GM21447 (cell line): ENCODE data around the gene PEX12.
"Not testable (repeated sequence)": the region's sequence is repeated elsewhere in the genome, so short reads cannot be mapped to it uniquely, and the experiment has no call there.

ENCODE experiments used
- ATAC-seq: cut with Tn5 transposase; IDR thresholded peaks from one replicate; pipeline ENCODE4 v1.9.1; 2021; ENCODE audit not compliant: unreplicated experiment

Gene PEX12

DNA sequence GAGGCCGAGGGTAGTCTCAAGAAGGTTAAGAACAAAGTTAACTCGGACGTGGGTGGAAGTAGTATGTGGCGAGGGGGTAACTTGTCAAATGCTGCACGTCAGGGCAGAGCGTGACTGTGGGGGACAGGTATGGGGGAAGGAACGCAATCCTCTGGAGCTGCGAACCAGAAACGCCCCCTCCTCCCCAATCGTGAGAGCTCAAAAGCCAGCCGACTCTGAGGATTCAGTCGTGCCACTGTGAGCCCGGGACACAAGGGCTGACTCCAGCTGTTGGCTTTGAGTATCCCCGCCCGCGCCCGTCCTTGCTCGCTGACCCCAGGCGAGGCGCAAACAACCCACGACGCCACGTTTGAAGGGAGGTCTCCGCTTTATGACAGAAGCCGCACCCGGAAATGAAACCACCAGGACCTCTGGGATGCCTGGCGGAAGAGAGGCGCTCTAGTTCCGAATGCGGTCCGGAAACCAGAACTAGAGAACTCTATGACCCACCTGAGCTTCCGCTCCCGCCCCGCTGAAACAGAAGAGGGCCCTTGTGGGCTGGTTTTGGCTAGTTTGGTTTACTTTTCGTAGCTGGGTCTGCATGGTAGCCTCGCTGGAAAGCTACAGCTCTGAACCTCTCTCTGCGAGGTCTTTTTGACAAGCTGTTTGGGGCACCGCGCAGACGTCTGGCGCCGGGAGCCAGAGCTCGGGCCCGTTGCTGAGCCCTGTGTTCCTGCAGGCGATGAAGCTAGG is at the start of gene PEX12:
PEX12 (minus strand) TSS at position 375 of the 732 bp plus-strand sequence. CDS start 550 bp downstream, outside the sequence.
- ATAC-seq = peak; percentile 90

DNA sequence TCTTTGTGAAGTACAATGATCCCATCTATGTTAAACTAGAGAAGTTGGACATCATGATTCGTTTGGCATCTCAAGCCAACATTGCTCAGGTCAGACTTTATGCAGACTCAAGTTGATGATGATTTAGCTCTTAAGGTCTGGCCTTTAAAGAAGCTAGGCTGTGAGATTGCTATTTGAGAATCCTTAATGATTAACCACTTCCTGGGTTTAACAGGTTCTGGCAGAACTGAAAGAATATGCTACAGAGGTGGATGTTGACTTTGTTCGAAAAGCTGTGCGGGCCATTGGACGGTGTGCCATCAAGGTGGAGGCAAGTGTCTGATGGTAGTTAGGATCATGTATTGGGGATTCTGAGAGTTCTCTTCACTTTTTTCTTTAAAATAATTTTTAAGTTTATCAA is 49.0 kb upstream of the PEX12 start:
- ATAC-seq = no peak

DNA sequence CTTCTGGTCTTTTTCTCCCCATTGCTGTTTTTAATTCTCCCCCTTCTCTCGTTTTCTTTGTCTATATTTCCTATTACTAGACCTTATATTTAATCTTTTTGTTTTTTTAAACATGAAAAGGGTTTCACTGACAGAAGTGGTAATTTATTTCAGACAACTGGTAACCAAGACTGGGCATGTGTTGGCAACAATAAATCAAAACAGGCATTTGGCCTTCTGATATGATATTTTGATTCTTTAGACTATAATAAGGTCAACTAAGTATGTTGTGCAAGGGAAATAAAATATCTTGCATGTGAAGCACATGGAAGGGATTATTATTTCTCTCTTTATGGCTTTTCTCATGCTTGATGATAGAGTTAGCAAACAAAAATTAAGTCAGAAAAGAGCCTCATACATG is 43.4 kb upstream of the PEX12 start:
- no peak for ATAC-seq

DNA sequence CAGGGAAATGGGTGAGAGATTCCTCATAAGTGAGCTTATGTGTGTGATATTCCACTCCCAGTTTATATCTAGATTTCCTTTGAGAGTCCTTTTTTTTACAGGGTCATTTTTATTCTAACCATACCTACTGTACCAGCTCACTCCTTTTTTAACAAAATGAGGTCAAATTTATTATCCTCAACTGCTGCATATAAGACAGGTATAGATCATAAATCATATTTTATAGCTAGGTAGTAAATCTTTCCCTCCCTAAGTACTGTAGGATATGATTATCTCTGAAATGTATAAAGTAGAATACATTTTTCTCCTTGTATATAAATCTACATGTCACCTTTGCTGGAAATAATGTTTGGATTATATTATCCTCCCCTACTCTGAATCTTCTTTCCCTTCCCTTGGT is 40.3 kb upstream of the PEX12 start:
- ATAC-seq = no peak

DNA sequence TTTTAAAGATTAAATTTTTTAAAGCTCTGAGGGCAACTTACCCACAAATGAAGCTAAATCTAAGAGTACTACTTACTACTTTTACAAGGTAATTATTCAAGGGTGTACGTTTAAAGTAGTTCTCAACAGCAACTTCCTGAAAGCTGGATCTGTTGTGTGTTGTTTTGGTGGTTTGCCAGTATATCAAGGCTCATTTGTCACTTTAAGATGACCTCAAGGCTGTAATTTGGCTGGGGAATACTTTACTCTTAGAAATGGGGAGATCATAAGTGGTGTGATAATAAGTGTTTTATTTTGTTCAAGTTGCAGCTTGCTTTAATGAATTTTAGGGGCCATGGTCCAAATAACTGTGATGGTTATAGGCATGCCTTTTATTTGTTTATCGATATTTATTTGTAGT is 39.1 kb upstream of the PEX12 start:
- ATAC-seq = no peak

DNA sequence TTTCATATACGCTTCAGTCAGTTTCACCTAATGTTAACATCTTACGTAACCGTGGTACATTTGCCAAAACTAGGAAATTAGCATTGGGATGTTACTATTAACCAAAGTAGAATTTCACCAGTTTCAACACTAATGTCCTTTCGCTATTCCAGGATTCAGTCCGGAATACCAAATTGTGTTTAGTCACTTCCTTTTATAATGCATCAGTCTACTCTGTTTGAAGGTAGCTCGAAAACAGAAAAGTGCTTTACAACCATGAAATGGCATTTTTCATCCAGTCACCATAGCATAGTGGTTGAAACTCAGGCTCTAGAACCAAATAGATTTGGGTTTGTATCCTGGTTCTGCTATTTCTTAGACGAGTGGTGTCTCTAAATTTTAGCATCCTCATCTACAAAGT is 38.2 kb upstream of the PEX12 start:
- no peak for ATAC-seq

DNA sequence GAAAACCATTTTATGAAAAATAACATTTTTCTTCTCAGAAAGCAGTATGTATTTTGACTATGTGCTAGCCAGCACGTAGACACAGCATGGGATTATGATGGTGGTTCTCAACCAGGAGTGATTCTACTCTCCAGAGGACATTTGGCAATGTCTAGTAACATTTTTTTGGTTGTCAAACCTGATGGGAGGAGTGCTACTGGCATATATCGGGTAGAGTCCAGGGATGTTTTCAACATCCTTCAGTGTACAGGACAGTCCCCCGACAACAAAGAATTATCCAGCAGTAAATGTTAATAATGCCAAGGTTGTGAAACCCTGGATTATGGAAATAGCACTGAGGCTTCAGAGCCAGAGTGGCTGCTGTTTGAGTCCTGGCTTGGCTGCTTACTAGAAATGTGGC is 36.4 kb upstream of the PEX12 start:
- ATAC-seq = no peak

DNA sequence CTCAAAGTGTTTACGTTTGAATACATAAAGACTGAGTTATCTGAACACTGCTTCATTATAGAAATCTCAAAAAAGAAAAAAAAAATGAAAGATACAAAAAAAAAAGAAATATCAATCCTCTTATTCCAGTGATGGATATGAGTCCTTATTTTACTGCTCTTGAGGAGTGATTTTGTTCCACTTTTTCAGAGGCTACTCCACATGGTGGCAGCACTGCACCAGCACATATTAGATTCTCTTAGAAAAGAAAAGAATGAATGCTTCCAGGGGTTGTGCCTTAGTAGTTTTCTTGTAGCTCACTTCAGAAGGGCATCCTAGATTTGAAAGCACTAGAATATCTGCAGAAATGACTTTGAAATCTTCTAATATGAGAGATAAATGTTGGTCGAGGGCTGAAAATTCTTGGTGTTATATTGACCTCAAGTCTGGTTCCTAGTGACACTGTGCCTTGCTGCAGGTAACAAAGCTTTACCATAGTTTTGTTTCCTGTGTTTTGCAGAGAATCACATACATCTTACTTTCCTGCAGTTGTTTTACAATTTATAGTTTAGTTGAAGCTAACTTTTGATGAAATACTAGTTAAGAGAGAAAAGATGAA is 34.7 kb upstream of the PEX12 start:
- ATAC-seq = no peak

DNA sequence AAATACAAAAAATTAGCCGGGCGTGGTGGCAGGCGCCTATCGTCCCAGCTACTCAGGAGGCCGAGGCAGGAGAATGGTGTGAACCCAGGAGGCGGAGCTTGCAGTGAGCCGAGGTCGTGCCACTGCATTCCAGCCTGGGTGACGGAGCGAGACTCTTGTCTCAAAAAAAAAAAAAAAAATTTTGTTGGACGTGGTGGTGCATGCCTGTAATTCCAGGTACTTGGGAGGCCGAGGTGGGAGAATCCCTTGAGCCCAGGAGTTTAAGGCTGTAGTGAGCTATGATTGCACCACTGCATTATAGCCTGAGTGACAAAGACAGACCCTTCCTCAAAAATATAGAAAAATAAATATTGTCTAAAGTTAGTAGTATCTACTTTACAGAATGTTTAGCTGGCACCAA is 32.4 kb upstream of the PEX12 start:
- ATAC-seq = not testable (repeated sequence)

DNA sequence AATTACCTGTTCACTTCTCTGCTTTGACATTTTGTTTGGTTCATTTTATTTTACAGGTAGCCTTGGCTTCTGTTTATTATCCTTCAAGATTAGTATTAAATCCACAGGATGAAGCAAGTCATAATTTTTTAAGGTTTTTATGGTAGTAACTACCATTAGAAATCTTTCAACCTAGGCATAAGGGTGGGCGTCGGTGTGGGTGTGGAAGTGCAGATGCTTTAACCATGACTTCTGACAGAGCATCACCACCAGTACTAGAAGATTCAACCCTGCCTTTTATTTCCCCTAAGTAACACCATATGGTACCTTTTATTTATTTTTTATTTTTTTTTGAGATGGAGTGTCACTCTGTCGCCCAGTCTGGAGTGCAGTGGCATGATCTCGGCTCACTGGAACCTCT is 31.5 kb upstream of the PEX12 start:
- no peak for ATAC-seq

DNA sequence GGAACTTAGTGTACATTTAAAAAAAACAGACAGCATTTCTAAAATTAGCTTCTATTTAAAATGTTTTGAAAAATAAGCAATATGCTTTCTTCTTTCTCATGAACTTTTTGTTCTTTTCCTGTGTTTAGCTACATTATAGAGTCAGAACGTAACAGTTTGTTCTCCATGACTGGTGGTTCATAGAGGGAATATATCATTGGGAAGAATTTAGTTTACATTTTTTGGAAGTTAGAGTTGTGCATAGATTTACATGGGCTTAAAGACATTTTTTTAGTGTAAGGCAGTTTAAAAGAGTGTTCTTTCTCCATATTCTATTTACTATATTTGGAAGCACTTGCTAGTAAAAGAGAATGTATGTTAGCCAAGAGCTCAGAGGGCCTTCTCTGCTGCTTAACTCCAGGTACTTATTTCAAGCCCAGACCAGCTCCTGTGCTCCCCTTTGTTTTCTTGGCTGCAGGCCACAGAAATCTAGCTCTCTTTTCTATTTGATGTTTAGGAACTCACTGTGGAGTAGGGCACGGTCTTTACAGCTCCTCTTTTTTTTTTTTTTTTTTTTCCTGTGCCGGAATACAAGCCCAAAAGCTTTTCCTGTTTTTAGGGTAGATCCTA is 29.0 kb upstream of the PEX12 start:
- ATAC-seq = no peak

DNA sequence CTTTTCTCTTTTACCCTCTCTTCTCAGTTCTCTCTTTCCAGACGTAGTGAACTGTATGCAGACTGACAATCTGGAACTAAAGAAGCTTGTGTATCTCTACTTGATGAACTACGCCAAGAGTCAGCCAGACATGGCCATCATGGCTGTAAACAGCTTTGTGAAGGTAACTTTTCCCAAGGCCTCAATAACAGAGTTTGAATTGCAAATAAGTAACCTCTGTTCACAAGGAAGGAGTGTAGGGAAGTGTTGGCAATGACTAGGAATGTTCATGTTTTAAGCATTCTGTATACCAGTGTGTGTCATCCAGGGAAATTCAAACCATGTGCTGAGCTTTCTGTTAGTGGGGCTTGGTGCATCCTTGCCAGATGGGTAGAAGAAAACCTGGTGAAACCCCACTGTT is 27.3 kb upstream of the PEX12 start:
- ATAC-seq = no peak

DNA sequence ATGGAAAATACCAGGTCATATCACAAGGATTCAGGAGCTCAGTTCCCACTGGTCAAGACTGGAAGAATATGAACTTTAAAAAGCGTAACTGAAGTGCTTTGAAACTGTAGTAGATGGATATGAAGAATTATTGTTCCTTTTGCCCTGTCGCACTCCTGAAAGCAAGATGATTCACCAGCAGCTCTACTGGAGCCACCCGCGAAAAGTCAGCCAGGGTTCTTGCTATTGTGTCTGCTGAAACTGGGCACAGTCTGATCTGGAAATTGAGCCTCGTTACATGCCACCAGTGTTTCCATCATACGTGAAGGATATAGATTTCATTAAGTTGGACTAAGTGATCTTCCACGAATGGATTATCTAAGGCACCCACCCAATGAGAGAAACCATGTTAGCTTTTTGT is 25.3 kb upstream of the PEX12 start:
- no peak for ATAC-seq

DNA sequence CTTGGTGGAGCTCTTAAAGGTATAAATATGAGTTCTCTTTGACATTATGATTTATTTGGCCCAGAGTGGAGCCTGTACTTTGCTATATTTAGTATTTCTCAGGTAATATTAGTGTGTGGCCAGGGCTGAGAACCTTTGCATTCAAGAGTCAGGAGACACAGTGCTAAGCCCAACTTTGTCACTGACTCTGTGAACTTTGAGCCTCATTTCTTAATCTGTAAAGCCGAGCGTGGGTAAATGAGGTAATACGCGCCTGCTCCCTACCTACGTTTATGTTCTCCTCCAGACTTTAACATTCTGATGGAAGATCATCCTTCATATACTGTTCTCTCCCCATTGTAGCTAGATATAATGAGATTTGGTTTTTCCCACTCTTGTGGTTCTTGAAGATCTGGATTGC is 19.2 kb upstream of the PEX12 start:
- no peak for ATAC-seq

DNA sequence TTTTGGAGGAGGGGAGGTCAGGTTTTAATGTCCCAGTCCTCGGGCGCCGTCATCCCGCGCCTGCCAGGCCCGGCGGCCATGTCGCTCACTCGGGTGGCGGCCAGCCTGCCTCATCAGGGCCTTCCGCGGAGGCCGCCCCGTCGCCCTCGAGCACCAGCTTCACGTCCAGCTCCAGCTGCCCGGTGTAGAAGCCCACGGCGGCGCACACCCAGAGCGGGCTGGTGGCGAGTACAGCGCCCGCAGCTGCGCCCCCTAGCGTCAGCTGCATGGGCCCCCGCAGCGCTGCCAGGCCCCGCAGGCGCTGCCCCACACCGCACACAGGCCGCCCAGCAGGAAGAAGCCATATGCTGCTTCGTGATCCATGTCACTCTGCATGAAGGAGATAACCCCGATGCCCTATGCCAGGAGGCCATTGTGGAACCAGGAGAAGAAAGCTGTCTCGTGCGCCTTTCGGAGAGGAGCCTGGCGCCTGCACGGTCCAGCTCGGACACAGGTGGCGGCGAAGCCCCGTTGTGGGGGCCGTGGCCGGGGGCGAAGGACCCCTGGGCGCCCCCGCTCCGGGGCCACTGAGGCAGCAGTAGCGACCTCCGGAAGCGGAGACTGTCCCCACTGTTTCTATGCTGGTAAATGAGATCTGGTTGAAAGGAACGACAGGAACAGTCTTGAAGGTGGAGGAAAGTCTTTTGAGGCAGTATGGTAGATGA is 18.3 kb upstream of the PEX12 start:
- ATAC-seq = no peak

DNA sequence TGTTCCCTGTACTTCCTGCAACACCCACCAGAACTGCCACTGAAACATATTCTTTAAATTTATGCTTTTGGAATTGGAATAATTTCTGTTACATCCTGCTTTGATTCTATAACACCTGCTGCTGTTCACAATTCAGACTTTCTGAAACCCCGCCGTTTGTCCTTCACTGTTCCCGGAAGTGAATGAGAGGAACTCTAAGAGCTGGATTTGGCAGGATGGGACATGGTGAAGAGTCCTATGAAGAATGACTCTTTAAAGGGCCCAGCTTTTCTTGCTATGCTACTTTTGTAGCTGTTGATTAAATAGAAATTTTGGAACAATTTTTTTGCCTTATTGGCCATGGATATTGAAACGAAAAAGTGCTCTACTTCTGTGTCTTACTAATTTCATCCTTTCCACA is 17.7 kb upstream of the PEX12 start:
- no peak for ATAC-seq

DNA sequence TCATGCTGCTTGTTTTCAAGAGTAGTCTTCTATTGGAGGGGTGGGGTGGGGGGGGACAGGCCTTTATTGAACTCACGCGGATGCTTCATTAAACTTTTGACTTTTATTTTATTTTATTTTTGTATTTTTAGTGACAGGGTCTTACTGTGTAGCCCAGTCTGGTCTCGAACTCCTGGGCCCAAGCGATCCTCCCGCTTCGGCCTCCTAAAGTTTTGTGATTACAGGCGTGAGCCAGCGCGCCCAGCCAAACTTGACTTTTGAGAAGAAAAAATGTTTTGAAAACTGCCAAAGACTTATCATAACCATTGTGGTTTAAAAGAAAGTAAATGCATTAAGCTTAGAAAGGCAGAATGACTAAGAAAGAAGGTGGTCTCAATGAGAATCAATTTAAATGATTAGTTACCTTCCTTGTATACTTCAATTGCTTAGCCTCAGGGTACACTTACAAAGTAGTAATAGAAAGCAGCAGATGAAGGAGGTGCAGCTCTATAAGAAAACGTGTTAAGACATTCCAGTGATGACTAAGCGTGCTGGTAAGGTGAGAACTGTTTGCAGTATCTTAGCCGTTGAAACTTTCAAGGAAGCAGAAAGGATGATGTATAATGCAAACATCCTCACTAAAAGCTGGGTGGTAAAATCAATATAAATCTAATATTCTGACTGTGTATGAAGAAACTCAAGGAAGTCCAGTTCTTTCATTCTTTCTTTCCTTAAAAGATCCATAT is 10.0 kb upstream of the PEX12 start:
- ATAC-seq = no peak

DNA sequence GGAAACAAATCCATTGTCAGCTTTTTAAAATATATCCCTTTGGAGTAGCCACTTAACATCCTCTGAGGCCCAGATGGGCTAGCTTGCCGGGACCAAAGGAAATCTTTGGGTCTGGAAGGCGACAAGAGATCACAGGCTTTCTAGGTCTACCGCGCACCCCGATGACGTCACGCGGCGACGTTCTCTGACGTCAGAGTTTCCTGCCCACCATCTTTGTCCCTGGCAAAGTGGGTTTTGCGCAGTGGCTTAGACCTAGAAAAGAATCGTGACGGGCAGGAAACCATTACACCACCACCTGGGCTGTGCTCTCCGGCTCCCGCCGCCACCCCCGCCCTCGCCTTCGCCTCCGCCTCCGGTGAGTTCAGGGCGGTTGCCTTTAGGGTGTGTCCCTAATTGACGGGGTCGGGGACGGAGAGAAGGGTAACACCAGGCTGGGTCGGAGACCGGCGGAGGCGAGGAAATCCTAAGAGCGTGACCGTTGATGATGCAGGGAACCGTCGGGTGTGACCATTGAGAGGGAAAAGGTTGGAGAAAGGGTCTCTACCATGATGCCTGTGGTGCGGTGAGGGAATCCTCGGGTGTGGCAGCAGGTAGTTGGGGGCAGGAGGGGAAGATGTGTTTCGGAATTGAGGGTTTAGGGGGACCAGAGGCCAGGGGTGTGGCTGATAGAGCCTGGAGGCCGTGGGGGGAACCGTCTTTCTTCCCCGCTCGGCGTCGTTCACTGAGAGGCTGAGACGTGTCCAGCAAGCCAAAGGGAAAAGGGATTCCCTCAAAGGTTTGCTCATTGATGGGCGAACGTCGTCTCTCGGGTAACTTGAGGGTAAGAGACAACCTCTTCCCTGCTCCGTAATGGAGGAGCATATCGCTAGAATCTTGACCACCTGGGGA is 8.9 kb upstream of the PEX12 start, which contains the start of gene AP2B1:
AP2B1 (plus strand) TSS at position 249 of the 888 bp plus-strand sequence. CDS start 6,709 bp downstream, outside the sequence.
- peak; percentile 86 for ATAC-seq

DNA sequence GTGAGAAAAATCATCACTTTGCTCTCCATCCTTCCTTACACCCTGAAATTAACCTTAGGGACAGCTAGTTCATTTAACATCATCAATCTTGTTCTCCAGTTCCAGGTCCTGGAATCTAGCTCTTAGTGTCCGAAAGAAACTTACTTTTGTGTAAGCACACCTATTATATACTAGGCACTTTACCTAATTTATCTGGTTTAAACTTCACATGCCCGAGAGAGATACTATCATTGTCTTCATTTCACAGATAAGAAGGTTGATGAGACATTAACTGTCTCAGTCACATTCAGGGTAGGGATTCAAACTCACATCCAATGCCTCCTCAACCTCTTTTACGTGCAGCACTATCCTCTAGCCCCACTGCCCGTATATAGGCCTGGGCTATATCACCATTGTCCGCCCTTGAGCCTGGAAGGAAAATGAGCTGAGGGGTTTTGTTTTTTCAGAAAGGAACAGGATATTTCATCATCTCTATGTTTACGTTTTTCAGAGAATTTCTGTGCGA is 8.2 kb upstream of the PEX12 start:
- ATAC-seq = no peak

DNA sequence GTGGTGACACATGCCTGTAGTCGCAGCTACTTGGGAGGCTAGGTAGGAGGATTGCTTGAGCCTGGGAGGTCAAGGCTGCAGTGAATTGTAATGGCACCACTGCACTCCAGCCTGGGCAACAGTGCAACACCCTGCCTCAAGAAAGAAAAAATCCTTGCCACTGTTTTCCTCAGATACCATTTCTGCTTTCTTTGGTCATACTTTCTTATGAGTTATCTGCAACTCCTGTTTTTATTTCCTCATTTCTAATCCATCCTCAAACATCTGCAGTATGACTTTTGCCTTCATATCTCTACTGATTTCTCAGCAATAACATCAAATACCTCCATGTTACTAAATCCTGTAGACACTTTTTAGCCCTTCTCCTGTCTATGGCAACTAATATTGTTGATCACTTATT is 5.7 kb upstream of the PEX12 start:
- ATAC-seq = no peak
